Activated B cell treated with CpG ODN at 0.5 μM for 24 hours (primary cell): ENCODE data around the gene RNU1-4. TPM values are rescaled to one million over a fixed set of nuclear protein-coding genes. Genes with fewer than 3 reads are reported as not detected.
"Not testable (repeated sequence)": the region's sequence is repeated elsewhere in the genome, so short reads cannot be mapped to it uniquely, and the experiment has no call there.

Experiments used
- ATAC-seq: fragments of 200-7000 bp; cut with Tn5 transposase; one replicate; pipeline ENCODE4 v1.10.0; 2021; ENCODE audit warnings: low read depth, mild to moderate bottlenecking, moderate library complexity
- CTCF ChIA-PET: fragments of 350-600 bp; sonication (Branson Sonifier 250); formaldehyde crosslinking; loops from one replicate; lab custom pipeline; 2021; ENCODE audit warnings: antibody characterized with exemption; lab: Charles Lee
- POLR2A ChIA-PET: fragments of 350-600 bp; sonication (Branson Sonifier 250); formaldehyde crosslinking; loops from one replicate; lab custom pipeline; 2021; ENCODE audit warnings: antibody characterized with exemption; lab: Charles Lee
- DNase-seq: peaks from one replicate; pipeline ENCODE4 v3.0.0; 2022
- H3K27ac Mint-ChIP-seq: one replicate; pipeline ENCODE4 v1.8.0; 2020; ENCODE audit warnings: mixed read lengths
- H3K27me3 Mint-ChIP-seq: one replicate; pipeline ENCODE4 v1.8.0; 2021; ENCODE audit warnings: mixed read lengths
- H3K36me3 Mint-ChIP-seq: one replicate; pipeline ENCODE4 v1.8.0; 2021; ENCODE audit warnings: low read depth, mixed read lengths
- H3K4me1 Mint-ChIP-seq: one replicate; pipeline ENCODE4 v1.8.0; 2021; ENCODE audit warnings: mixed read lengths
- H3K4me3 Mint-ChIP-seq: one replicate; pipeline ENCODE4 v1.8.0; 2020; ENCODE audit warnings: mild to moderate bottlenecking, mixed read lengths
- H3K9me3 Mint-ChIP-seq: one replicate; pipeline ENCODE4 v1.8.0; 2020; ENCODE audit warnings: mixed read lengths
- intact Hi-C: fragments of 100-400 bp; cut with micrococcal nuclease; formaldehyde crosslinking; loops from one replicate; pipeline ENCODE4 v1.15.1; 2024
- total RNA-seq: library from RNA; stranded (reverse); gene quantifications from 2 replicates; pipeline ENCODE4 v1.2.3, GENCODE V29; 2022

The RNU1-4 gene
- total RNA-seq, 1 donor from 2014 or later: 3,526 TPM

DNA sequence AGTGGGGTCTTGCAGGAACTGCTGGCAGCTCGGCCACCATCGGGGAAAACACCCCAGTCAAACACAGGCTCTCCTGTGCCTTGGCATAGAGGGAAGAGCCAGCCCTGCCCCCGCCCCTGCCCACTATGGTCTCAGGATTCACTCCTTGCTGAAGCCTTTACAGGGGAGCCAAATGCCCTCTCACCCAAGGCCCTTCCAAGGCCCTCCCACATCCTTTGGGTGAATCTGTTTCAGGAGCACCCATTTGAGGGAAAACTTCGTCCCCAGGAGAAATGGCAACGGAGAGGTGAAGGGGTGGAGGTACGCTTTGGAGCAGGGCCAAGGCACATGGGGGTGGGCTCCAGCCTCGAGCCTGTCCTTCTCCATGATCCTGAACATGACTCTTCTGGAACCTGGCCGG, 35.9 kb downstream of the RNU1-4 start:
- intact Hi-C loops, H3K4me1 Mint-ChIP-seq, POLR2A ChIA-PET, H3K36me3 Mint-ChIP-seq, H3K9me3 Mint-ChIP-seq, CTCF ChIA-PET, H3K27ac Mint-ChIP-seq, ATAC-seq, DNase-seq, H3K4me3 Mint-ChIP-seq: not testable (repeated sequence)
- peaks cover 18% of the 10 kb centered on the region for H3K27me3 Mint-ChIP-seq

DNA sequence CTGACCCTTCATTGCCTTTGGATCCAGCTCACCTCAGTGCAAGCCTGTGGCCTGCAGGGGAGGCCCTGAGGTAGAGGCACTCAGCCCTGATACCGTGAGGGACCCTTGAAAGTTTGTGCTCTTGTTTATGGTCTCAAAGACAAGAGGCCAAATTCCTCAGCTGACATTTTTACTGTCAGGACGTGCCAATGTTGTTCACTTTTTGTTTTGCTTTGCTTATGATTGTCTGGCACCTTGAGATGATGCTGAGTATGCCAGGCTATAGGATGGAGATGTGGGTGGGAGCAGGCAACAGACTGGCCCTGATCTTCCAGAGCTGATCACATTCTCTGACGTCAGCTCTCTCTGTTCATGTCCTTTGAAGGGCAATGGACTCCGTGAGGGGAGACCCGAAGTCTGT, 36.5 kb downstream of the RNU1-4 start:
- H3K9me3 Mint-ChIP-seq, H3K27ac Mint-ChIP-seq, CTCF ChIA-PET, intact Hi-C loops, H3K4me1 Mint-ChIP-seq, H3K36me3 Mint-ChIP-seq, DNase-seq, H3K4me3 Mint-ChIP-seq, ATAC-seq, POLR2A ChIA-PET: not testable (repeated sequence)
- H3K27me3 Mint-ChIP-seq: peaks cover 18% of the 10 kb centered on the region

DNA sequence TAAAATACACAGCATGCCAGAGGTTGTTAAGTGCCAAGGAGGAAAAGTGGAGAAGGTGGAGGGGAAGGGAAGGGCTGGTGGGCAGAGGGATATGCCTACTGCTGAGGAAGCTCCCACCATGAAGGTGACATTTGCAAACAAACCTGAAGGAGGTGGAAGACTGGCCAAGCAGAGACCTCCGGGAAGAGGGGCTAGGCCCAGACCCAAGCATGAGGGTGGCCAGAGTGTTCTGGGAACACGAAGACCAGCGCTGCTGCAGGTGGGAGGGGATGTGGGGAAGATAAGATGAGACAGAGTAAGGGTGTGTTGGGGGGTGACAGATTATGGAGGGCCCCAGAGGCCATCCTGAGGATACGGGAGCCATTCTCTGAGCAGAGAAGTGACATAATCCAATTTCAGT, 37.5 kb downstream of the RNU1-4 start:
- H3K27ac Mint-ChIP-seq, DNase-seq, ATAC-seq, H3K4me1 Mint-ChIP-seq, CTCF ChIA-PET, intact Hi-C loops, H3K9me3 Mint-ChIP-seq, H3K36me3 Mint-ChIP-seq, H3K4me3 Mint-ChIP-seq: not testable (repeated sequence)
- peaks cover 19% of the 10 kb centered on the region for H3K27me3 Mint-ChIP-seq
- POLR2A ChIA-PET: interaction anchor here (0.6 kb wide), 1 partner anchor 264 kb away, joined by 3 read pairs; no protein-coding TSS in a partner anchor

DNA sequence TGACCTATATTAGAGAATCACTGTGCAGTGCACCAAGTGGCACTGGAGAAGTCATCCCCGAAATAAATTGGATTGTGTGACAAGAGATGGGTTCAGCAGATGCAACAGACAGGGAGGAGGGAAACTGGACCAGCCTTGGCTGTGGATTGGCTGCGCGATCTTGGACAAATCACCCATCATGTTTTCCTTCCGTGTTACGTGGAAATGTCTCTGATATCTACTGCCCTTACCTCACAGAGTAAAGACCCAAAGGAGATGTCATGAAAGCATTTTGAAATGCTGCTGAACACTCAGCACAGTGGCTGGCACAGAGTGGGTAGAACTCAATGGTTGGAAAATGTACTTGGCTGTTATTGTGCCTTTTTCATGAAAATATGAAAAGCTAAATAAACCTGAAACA, 39.2 kb downstream of the RNU1-4 start:
- H3K27ac Mint-ChIP-seq, POLR2A ChIA-PET: not testable (repeated sequence)

DNA sequence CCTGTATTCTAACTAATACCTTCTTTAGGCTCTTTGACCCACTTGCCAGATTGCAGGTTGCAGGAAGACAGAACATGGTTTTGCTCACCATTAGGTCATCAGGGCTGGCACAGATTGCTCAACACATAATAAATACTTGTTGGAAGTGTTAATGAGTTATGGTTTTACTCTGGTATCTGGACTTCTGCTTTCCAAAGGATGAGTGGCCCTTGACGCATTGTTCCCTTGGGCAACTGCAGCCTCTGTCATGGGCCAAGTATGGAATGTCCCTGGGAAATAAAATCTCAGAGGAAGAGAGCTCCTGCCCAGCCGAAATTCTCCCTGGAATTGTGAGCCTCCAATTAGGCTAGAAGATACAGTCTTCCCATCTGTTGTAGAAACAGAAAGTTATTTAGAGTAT, 40.7 kb downstream of the RNU1-4 start:
- POLR2A ChIA-PET, CTCF ChIA-PET, H3K36me3 Mint-ChIP-seq, DNase-seq, H3K9me3 Mint-ChIP-seq, intact Hi-C loops, ATAC-seq, H3K4me1 Mint-ChIP-seq, H3K27ac Mint-ChIP-seq, H3K4me3 Mint-ChIP-seq: not testable (repeated sequence)
- H3K27me3 Mint-ChIP-seq: peaks cover 14% of the 10 kb centered on the region

More for the DNA sequence above, 39.2 kb downstream of the RNU1-4 start:
- DNase-seq, H3K36me3 Mint-ChIP-seq, ATAC-seq, CTCF ChIA-PET, H3K9me3 Mint-ChIP-seq, intact Hi-C loops, H3K4me1 Mint-ChIP-seq, H3K4me3 Mint-ChIP-seq: not testable (repeated sequence)
- H3K27me3 Mint-ChIP-seq: peaks cover 14% of the 10 kb centered on the region

DNA sequence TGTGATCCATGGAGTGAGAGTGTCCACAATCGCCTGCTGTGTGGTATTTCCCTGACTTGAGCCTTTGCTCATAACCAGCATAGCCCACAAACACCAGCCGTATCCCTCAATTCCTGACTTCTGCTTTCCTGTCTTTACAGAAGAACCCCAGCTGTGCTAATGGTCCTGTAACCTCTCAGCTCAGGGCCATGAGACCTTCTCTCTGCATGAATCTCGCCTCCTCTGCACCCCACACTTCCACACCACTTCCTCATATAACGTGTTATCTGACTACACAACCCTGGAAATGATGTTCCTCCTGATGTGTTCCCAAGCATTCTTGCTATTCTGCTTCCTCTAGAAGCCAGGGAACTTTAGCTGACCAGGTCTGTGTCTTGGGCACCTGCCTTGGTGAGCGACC, 41.3 kb downstream of the RNU1-4 start:
- H3K27me3 Mint-ChIP-seq: peaks cover 14% of the 10 kb centered on the region
- H3K4me1 Mint-ChIP-seq, ATAC-seq, H3K27ac Mint-ChIP-seq, H3K9me3 Mint-ChIP-seq, H3K36me3 Mint-ChIP-seq, H3K4me3 Mint-ChIP-seq, POLR2A ChIA-PET, DNase-seq, intact Hi-C loops, CTCF ChIA-PET: not testable (repeated sequence)

DNA sequence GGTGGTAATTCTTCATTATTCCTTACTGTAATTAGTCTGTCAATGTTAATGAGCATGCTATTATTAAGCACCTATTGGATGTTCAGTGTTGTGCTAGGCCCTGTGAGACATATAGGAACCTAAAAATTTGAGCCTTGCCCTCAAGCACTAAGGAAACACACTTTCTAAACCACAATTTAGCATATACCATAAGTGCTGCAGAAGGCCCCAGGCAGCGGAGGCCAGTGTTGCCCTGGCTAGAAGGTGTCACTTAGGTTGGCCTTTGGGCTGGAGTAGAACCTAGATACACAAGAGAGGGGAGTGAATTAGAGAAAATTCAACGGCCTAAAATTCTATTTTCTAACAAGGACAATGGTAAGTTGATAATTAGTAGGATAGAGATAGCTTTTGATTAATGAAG, 44.6 kb downstream of the RNU1-4 start:
- POLR2A ChIA-PET, ATAC-seq, CTCF ChIA-PET, H3K4me1 Mint-ChIP-seq, H3K4me3 Mint-ChIP-seq, H3K36me3 Mint-ChIP-seq, DNase-seq, H3K9me3 Mint-ChIP-seq, H3K27me3 Mint-ChIP-seq, intact Hi-C loops, H3K27ac Mint-ChIP-seq: not testable (repeated sequence)

DNA sequence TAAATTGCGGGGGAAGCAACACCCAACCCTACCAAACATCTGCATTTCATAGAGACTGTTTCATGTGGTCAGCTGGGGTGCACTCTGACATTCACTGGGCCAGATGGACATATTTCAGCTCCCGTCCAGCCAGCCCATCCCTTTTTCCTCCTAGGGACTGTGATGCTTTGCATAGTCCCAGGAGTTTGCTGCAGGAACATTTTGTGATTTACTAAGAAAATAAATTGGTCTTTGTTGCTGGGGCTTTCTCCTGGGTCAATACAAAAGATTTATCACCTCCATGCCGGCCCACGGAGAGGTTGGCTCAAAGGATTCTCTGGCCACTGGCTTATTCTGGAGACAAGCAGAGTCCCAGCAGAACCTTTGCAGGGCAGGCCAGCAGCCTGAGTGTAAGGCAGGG, 46.0 kb downstream of the RNU1-4 start:
- ATAC-seq, H3K4me3 Mint-ChIP-seq, POLR2A ChIA-PET, DNase-seq, H3K36me3 Mint-ChIP-seq, intact Hi-C loops, H3K4me1 Mint-ChIP-seq, CTCF ChIA-PET, H3K27ac Mint-ChIP-seq, H3K9me3 Mint-ChIP-seq, H3K27me3 Mint-ChIP-seq: not testable (repeated sequence)

DNA sequence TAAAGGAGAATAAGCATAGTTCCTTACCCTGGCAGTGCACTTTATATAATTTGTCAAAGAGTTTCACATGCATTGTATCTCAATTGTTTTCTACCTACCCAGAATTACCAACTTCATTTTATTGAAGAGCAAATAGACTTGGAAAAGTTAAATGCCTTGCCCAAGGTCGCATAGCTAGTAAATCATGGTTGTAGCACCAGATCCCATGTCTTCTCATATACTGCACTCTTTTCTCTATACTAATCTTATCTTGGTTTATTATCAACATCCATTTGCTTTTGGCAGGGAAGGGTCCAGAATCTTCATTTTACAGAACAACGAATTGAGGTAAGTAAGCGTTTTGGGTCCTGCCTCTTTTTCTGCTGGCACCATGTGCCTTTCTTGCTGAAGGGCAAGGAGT, 46.9 kb downstream of the RNU1-4 start:
- POLR2A ChIA-PET, intact Hi-C loops, H3K27ac Mint-ChIP-seq, H3K4me3 Mint-ChIP-seq, ATAC-seq, CTCF ChIA-PET, H3K9me3 Mint-ChIP-seq, H3K27me3 Mint-ChIP-seq, H3K36me3 Mint-ChIP-seq, H3K4me1 Mint-ChIP-seq, DNase-seq: not testable (repeated sequence)

DNA sequence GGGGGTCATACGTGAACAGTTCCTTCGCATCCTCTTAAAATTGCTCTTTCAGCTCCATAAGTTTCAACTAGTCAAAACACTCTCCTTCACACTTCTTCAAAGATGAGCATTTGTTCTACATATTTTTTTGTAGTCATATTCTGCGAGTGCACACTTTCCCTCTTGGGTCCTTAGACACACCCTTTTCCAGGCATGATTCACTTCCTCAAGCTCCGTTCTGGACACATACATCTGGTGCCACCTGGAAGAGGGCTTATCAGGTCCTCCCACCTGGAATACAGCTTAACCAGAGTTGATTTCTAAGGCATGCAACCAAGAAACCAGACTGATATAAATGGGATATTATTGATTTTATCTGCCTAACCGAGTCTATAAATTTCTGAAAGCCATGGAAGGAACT, 47.4 kb downstream of the RNU1-4 start:
- intact Hi-C loops, H3K27ac Mint-ChIP-seq: not testable (repeated sequence)

More for the DNA sequence above, 47.4 kb downstream of the RNU1-4 start:
- H3K36me3 Mint-ChIP-seq, DNase-seq, H3K9me3 Mint-ChIP-seq, H3K4me3 Mint-ChIP-seq, POLR2A ChIA-PET, ATAC-seq, H3K27me3 Mint-ChIP-seq, H3K4me1 Mint-ChIP-seq, CTCF ChIA-PET: not testable (repeated sequence)

Other genes starting within 250 kb of the RNU1-4 start
- 3,526 and 4,195 TPM in 2 replicates for gene RNU1-1, start 226.2 kb upstream of the RNU1-4 start, total RNA-seq
- 20.0 and 20.2 TPM in 2 replicates for gene NBPF1, start 127.0 kb upstream of the RNU1-4 start, total RNA-seq
- gene RNU1-3, start 73.6 kb upstream of the RNU1-4 start, total RNA-seq: 3,526 and 4,195 TPM in 2 replicates
- gene RNU1-2, start 155.5 kb downstream of the RNU1-4 start, total RNA-seq: 3,526 and 4,195 TPM in 2 replicates
- 30.2 and 30.4 TPM in 2 replicates for gene CROCC, start 181.4 kb downstream of the RNU1-4 start, total RNA-seq
- not detected in 2 replicates for gene MFAP2, start 240.1 kb downstream of the RNU1-4 start, total RNA-seq